H1 (cell line): Measurements from ENCODE around the gene AP1S3. TPM values are rescaled to one million over a fixed set of nuclear protein-coding genes. Genes with fewer than 3 reads are reported as not detected.

Experiments used
- CTCF ChIA-PET: fragments of 300-600 bp; sonication (Branson Sonifier 250); formaldehyde crosslinking; loops from one replicate; lab custom pipeline; 2021; ENCODE audit not compliant: partially characterized antibody; lab: Charles Lee
- POLR2A ChIA-PET: fragments of 300-600 bp; sonication (Branson Sonifier 250); formaldehyde crosslinking; loops from one replicate; lab custom pipeline; 2021; ENCODE audit warnings: inconsistent platforms; ENCODE audit not compliant: partially characterized antibody; lab: Charles Lee
- DNase-seq, 2 experiments: peaks; one replicate each; pipeline versions ENCODE4 v3.0.0 to v3.0.0-alpha.2; 2010 to 2022; ENCODE audit warnings: low spot score in 2 of 2, low read depth in 1 of 2, mixed read lengths in 1 of 2
- FAIRE-seq: peaks from 2 replicates; lab custom pipeline; 2011; peaks lifted over from hg19 to GRCh38; lab: Jason Lieb, UNC
- H2AFZ ChIP-seq: 2 replicates; pipeline ENCODE4 v1.8.1; 2012; ENCODE audit warnings: low read length, inconsistent platforms
- H2AK5ac ChIP-seq: 2 replicates; pipeline ENCODE4 v1.6.1; 2013; ENCODE audit warnings: low read depth, low read length
- H2BK120ac ChIP-seq: replicated peaks from 2 replicates; pipeline ENCODE3; 2013; ENCODE audit warnings: low read depth, low read length, inconsistent platforms
- H2BK12ac ChIP-seq: 2 replicates; pipeline ENCODE4 v1.6.1; 2013; ENCODE audit warnings: low read depth, low read length
- H2BK15ac ChIP-seq: 2 replicates; pipeline ENCODE4 v1.6.1; 2013; ENCODE audit warnings: low read length
- H2BK20ac ChIP-seq: 2 replicates; pipeline ENCODE4 v1.6.1; 2013; ENCODE audit warnings: low read length
- H2BK5ac ChIP-seq: 2 replicates; pipeline ENCODE4 v1.6.1; 2013; ENCODE audit warnings: low read depth, low read length
- H3K14ac ChIP-seq: 2 replicates; pipeline ENCODE4 v1.6.1; 2013; ENCODE audit warnings: inconsistent platforms; ENCODE audit not compliant: insufficient read length
- H3K18ac ChIP-seq: 2 replicates; pipeline ENCODE4 v1.6.1; 2013; ENCODE audit warnings: low read length; ENCODE audit errors: extremely low read depth
- H3K23ac ChIP-seq: 2 replicates; pipeline ENCODE4 v1.6.1; 2013; ENCODE audit warnings: inconsistent platforms; ENCODE audit not compliant: insufficient read length
- H3K23me2 ChIP-seq: 2 replicates; pipeline ENCODE4 v1.6.1; 2013; ENCODE audit warnings: low read depth, low read length
- H3K27ac ChIP-seq: 2 replicates; pipeline ENCODE4 v1.6.1; 2011; ENCODE audit warnings: low read depth, low read length, inconsistent platforms
- H3K27me3 ChIP-seq, 4 experiments: replicated peaks in 1 of 4; 1 replicate in 1 of 4; 2 replicates in 3 of 4; pipeline versions ENCODE4 v1.6.1 to v1.8.1; 2011 to 2013; ENCODE audit warnings: low read length in 3 of 4, mild to moderate bottlenecking in 3 of 4, inconsistent platforms in 2 of 4, mixed read lengths in 2 of 4, moderate library complexity in 1 of 4; ENCODE audit not compliant: control insufficient read depth in 3 of 4, insufficient read depth in 3 of 4; ENCODE audit errors: extremely low read depth in 1 of 4
- H3K36me3 ChIP-seq, 4 experiments: 2 replicates each; pipeline versions ENCODE4 v1.6.1 to v1.8.1; 2011 to 2013; ENCODE audit warnings: mild to moderate bottlenecking in 4 of 4, low read length in 3 of 4, moderate library complexity in 2 of 4, control low read depth in 1 of 4, inconsistent platforms in 1 of 4; ENCODE audit not compliant: insufficient read depth in 4 of 4, control insufficient read depth in 2 of 4
- H3K4ac ChIP-seq: replicated peaks from 2 replicates; pipeline ENCODE3; 2013; ENCODE audit warnings: low read length, low read depth, mixed read lengths, inconsistent platforms; ENCODE audit not compliant: insufficient read length
- H3K4me1 ChIP-seq, 4 experiments: replicated peaks in 1 of 4; 1 replicate in 1 of 4; 2 replicates in 3 of 4; pipeline versions ENCODE4 v1.6.1 to v1.8.1; 2011 to 2013; ENCODE audit warnings: low read length in 3 of 4, inconsistent platforms in 2 of 4, mixed read lengths in 1 of 4; ENCODE audit not compliant: insufficient read depth in 4 of 4, control insufficient read depth in 3 of 4
- H3K4me2 ChIP-seq, 2 experiments: 2 replicates each; pipeline versions ENCODE4 v1.6.1 to v1.8.1; 2011 to 2013; ENCODE audit warnings: low read depth in 2 of 2, low read length in 2 of 2, control low read depth in 1 of 2, inconsistent platforms in 1 of 2, mild to moderate bottlenecking in 1 of 2; ENCODE audit not compliant: insufficient read depth in 1 of 2
- H3K4me3 ChIP-seq, 4 experiments: fragments of 200-600, 300-600 bp in 1 of 4; sonication (generic), shearing (Covaris generic), sonication (Bioruptor Twin) in 1 of 4; 2 replicates each; pipeline versions ENCODE4 v1.5.1 to v1.8.1; 2011 to 2016; ENCODE audit warnings: low read length in 4 of 4, low read depth in 3 of 4, control low read depth in 2 of 4, inconsistent platforms in 2 of 4, mild to moderate bottlenecking in 2 of 4, mixed read lengths in 1 of 4, moderate library complexity in 1 of 4; ENCODE audit not compliant: insufficient read depth in 2 of 4; ENCODE audit errors: extremely low read depth in 1 of 4
- H3K56ac ChIP-seq: replicated peaks from 2 replicates; pipeline ENCODE3; 2013; ENCODE audit warnings: low read depth, mild to moderate bottlenecking, mixed read lengths, low read length, inconsistent platforms; ENCODE audit not compliant: insufficient read length
- H3K79me1 ChIP-seq: 2 replicates; pipeline ENCODE4 v1.6.1; 2013; ENCODE audit warnings: low read depth, low read length, control low read depth
- H3K79me2 ChIP-seq, 2 experiments: 2 replicates each; pipeline versions ENCODE4 v1.6.1 to v1.8.1; 2012 to 2013; ENCODE audit warnings: low read length in 2 of 2, mild to moderate bottlenecking in 2 of 2, inconsistent platforms in 1 of 2; ENCODE audit not compliant: insufficient read depth in 2 of 2, control insufficient read depth in 1 of 2
- H3K9ac ChIP-seq, 4 experiments: replicated peaks in 1 of 4; 1 replicate in 1 of 4; 2 replicates in 3 of 4; pipeline versions ENCODE4 v1.6.1 to v1.8.1; 2011 to 2013; ENCODE audit warnings: low read depth in 3 of 4, low read length in 3 of 4, control low read depth in 2 of 4, mild to moderate bottlenecking in 2 of 4, moderate library complexity in 2 of 4, inconsistent platforms in 1 of 4; ENCODE audit errors: extremely low read depth in 1 of 4
- H3K9me3 ChIP-seq, 2 experiments: 2 replicates each; pipeline versions ENCODE4 v1.6.1 to v1.8.1; 2012 to 2013; ENCODE audit warnings: mild to moderate bottlenecking in 2 of 2, moderate library complexity in 2 of 2, control low read depth in 1 of 2, inconsistent platforms in 1 of 2, low read depth in 1 of 2, low read length in 1 of 2, mixed read lengths in 1 of 2; ENCODE audit not compliant: insufficient read depth in 2 of 2
- H4K20me1 ChIP-seq, 2 experiments: replicated peaks in 1 of 2; 2 replicates each; pipeline versions ENCODE3 to v1.8.1; 2011 to 2013; ENCODE audit warnings: inconsistent platforms in 2 of 2, low read length in 2 of 2, mild to moderate bottlenecking in 1 of 2; ENCODE audit not compliant: insufficient read depth in 2 of 2, control insufficient read depth in 1 of 2
- H4K5ac ChIP-seq: 2 replicates; pipeline ENCODE4 v1.6.1; 2013; ENCODE audit warnings: low read length, low read depth, mixed read lengths, inconsistent platforms; ENCODE audit not compliant: insufficient read length
- H4K8ac ChIP-seq: 2 replicates; pipeline ENCODE4 v1.8.0; 2013; ENCODE audit warnings: mild to moderate bottlenecking, moderate library complexity, low read length, inconsistent platforms; ENCODE audit not compliant: insufficient read depth; ENCODE audit errors: extremely low read depth
- H4K91ac ChIP-seq: replicated peaks from 2 replicates; pipeline ENCODE3; 2013; ENCODE audit warnings: low read length, mixed read lengths, inconsistent platforms; ENCODE audit not compliant: insufficient read length
- ASH2L ChIP-seq: fragments of 200-600, 300-600 bp; sonication (generic); IDR thresholded peaks from one replicate; pipeline ENCODE4 v1.7.1; 2017; ENCODE audit warnings: low read length
- ATF3 ChIP-seq: IDR thresholded peaks from 2 replicates; pipeline ENCODE4 v1.6.1; 2011; ENCODE audit warnings: low read depth, mild to moderate bottlenecking, low read length; ENCODE audit not compliant: insufficient read depth
- EP300 ChIP-seq, 2 experiments: IDR thresholded peaks; 1 replicate in 1 of 2; 2 replicates in 1 of 2; pipeline ENCODE4 v1.6.1; 2011 to 2012; ENCODE audit warnings: low read depth in 2 of 2, low read length in 2 of 2, mild to moderate bottlenecking in 2 of 2, borderline replicate concordance in 1 of 2, inconsistent platforms in 1 of 2, moderate library complexity in 1 of 2
- JUN ChIP-seq: IDR thresholded peaks from 2 replicates; pipeline ENCODE4 v1.6.1; 2011; ENCODE audit warnings: low read depth, mild to moderate bottlenecking, improper control_type of control experiment, low read length
- NRF1 ChIP-seq: IDR thresholded peaks from 2 replicates; pipeline ENCODE4 v1.6.1; 2011; ENCODE audit warnings: mild to moderate bottlenecking, low read depth, low read length, improper control_type of control experiment
- TAF7 ChIP-seq: optimal IDR thresholded peaks from 2 replicates; pipeline ENCODE3; 2011; ENCODE audit warnings: low read depth, mild to moderate bottlenecking, inconsistent platforms, low read length, moderate library complexity, borderline replicate concordance
- polyA plus RNA-seq, 7 experiments: library from polyadenylated mRNA; depleted of rRNA in 3 of 7; stranded (reverse) in 5 of 7; unstranded in 2 of 7; fragments of >200 nt in 5 of 7; fragments of 200-250 nt in 2 of 7; gene quantifications; 1 replicate in 5 of 7; 2 replicates in 1 of 7; 4 replicates in 1 of 7; pipeline versions ENCODE4 v1.2.1 to v1.2.3, GENCODE V29; 2011 to 2013; ENCODE audit warnings: missing spikeins in 2 of 7, mixed read lengths in 2 of 7
- total RNA-seq: library from RNA; stranded (reverse); fragmentation: NEBNext Ultra II Directional; extraction: Animal tissue kit (Norgen Biotek cat#: 25700); gene quantifications from 2 replicates; pipeline ENCODE4 v1.2.1, GENCODE V29; 2021

The AP1S3 gene
- total and polyA plus RNA-seq, 2 of the 8 experiments (the other 6 are each of a cell fraction or from before 2014, with no cell fraction given) = 3.9 to 20.2 TPM

GRCh38 chr2:223822818-223823217 lies 14.6 kb downstream of the AP1S3 start:
- H3K27ac ChIP-seq = no peak overlapping the region
- no peak overlapping the region for H4K5ac ChIP-seq
- TF ChIP-seq ATF3 = no peak
- no peak for TF ChIP-seq ASH2L
- no peak for TF ChIP-seq JUN
- no peak for TF ChIP-seq EP300 (IDR thresholded peaks at IDR 0.05; ENCODE audit: borderline replicate concordance in 1 of 2, low read depth in 2 of 2, low read length in 2 of 2)
- TF ChIP-seq NRF1 = no peak
- TF ChIP-seq TAF7 = no peak
- H2BK15ac ChIP-seq = no peak overlapping the region
- H3K14ac ChIP-seq = no peak overlapping the region
- H3K4me1 ChIP-seq = no peaks in the 10 kb centered on the region; a peak in 1 of 7 replicates
- H3K9me3 ChIP-seq = no peaks in the 10 kb centered on the region
- no peak overlapping the region for H3K18ac ChIP-seq
- no peak overlapping the region for H2BK20ac ChIP-seq
- CTCF ChIA-PET = interaction anchor here (1.1 to 2.4 kb wide), 3 partner anchors 14 to 62 kb away, joined by 4 to 10 read pairs (median 9); partner anchors contain the start of gene AP1S3
- no peak overlapping the region for H2AFZ ChIP-seq
- peaks cover 0 to 3% of the 10 kb centered on the region in 2 experiments for H4K20me1 ChIP-seq
- no peak overlapping the region for H3K4me3 ChIP-seq
- H3K36me3 ChIP-seq = no peaks in the 10 kb centered on the region
- peaks cover 3% of the 10 kb centered on the region; the same call in 1 of the 2 replicates for H3K79me1 ChIP-seq
- H4K91ac ChIP-seq = no peak overlapping the region
- POLR2A ChIA-PET = interaction anchor here (2.8 kb wide), 1 partner anchor 11 kb away, joined by 7 read pairs; no protein-coding TSS in a partner anchor
- H4K8ac ChIP-seq = no peak overlapping the region
- H2AK5ac ChIP-seq = no peak overlapping the region
- no peak overlapping the region for H3K9ac ChIP-seq
- no peak overlapping the region for H2BK12ac ChIP-seq
- no peak overlapping the region for H3K4ac ChIP-seq
- no peak for DNase-seq
- no peaks in the 10 kb centered on the region for H3K27me3 ChIP-seq
- no peak overlapping the region for H2BK120ac ChIP-seq
- H2BK5ac ChIP-seq = no peak overlapping the region
- no peak overlapping the region for H3K4me2 ChIP-seq
- H3K79me2 ChIP-seq = peaks cover 0 to 45% of the 10 kb centered on the region in 2 experiments; a peak in 2 of 4 replicates
- no peaks in the 10 kb centered on the region for H3K23me2 ChIP-seq
- H3K23ac ChIP-seq = no peak overlapping the region
- FAIRE-seq = no peak
- H3K56ac ChIP-seq = no peak overlapping the region
